ENCODE measurements around the gene MAB21L4. TPM values are rescaled to one million over a fixed set of nuclear protein-coding genes. Genes with fewer than 3 reads are reported as not detected.

Gene MAB21L4
- total and polyA plus RNA-seq, 2 donors (not counting 3 experiments of a cell fraction or from before 2014, with no cell fraction given): not detected

DNA sequence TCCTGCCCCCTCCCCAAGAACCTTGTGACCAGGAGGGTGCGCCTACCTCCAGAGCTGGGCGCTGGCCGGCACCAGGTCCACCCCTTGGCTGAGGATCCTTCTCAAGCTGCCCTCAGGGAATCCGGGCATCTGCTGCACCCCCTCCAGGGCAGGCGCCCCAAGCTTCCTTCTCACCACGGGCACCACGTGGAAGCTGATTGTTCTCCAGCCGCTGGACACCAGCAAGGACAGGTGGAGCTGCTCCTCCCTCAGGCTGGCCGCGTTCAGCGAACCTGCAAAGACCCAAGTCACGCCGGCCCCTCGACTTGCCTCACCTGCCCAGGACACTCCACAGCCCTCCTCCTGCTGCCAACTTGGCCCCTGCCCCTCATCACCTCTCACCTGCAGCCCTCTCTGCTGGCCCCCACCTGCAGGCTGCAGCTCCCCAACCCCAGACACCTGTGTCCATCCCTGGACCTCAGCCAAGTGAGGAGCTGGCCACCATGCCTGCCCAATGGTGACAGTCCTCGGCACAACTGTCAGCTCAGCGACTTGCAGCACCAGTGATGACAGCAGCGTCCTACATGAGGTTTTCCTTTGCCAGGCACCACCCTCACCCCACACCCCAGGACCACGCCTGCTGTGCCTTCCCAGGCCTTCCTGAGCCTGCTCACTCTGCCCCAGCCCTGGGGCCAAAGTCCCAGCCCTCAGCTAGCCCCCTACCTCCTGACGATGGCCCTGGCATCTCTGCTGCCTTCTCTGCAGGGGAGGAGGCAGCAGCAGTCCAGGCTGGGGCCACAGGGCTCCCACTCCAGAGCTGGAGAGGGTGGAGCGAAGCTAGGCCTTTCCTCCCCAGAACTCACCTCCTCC lies 4.2 kb downstream of the MAB21L4 start:
- Histone ChIP-seq H3K4me3 (replicated peaks in 1 of 3; ENCODE audit: insufficient read depth in 1 of 3, low read depth in 1 of 3, low read length in 3 of 3) (no peak overlapping the region), H2AFZ (ENCODE audit: low read depth, low read length) (no peak overlapping the region), H3K9ac (replicated peaks; ENCODE audit: extremely low read depth, insufficient read depth, low read length) (no peak overlapping the region), H3K4me2 (ENCODE audit: insufficient read depth, low read length) (no peak overlapping the region), H4K20me1 (replicated peaks; ENCODE audit: control insufficient read depth, extremely low read depth, insufficient read depth, low read length) (no peaks in the 10 kb centered on the region), H3K9me3 (replicated peaks; ENCODE audit: control insufficient read depth, insufficient read depth, low read length) (no peaks in the 10 kb centered on the region), H3K27ac (ENCODE audit: insufficient read depth, low read depth, low read length) (no peak overlapping the region), H3K9me1 (replicated peaks; ENCODE audit: control insufficient read depth, extremely low read depth, insufficient read depth, low read length) (no peaks in the 10 kb centered on the region), H3K36me3 (ENCODE audit: control insufficient read depth in 2 of 2, extremely low read depth in 1 of 2, insufficient read depth in 2 of 2, low read length in 2 of 2) (no peaks in the 10 kb centered on the region), H3K27me3 (ENCODE audit: control insufficient read depth in 2 of 2, insufficient read depth in 2 of 2, low read length in 2 of 2) (no peaks in the 10 kb centered on the region), H3K4me1 (ENCODE audit: control insufficient read depth, extremely low read depth, insufficient read depth, low read length) (no peaks in the 10 kb centered on the region), H3K79me2 (ENCODE audit: control insufficient read depth, insufficient read depth, low read length) (no peaks in the 10 kb centered on the region)
- DNase-seq (ENCODE audit: low read depth, low spot score) (no peak), FAIRE-seq (no peak)
- dilution Hi-C loops (cut with MboI; ENCODE audit: extremely low pct_ligation_motif_present, low sequenced_read_pairs) (no loop called here), intact Hi-C loops (cut with micrococcal nuclease) (no loop called here)
- TF ChIP-seq POLR2A (IDR thresholded peaks at IDR 0.05; ENCODE audit: low read depth, low read length): no peak
- TF ChIP-seq FOS (IDR thresholded peaks at IDR 0.05; ENCODE audit: borderline replicate concordance, insufficient read depth, low read length): no peak
- TF ChIP-seq GATA2 (IDR thresholded peaks at IDR 0.05; ENCODE audit: insufficient read depth, insufficient read length, low read depth, low read length): no peak
- TF ChIP-seq POLR2AphosphoS5 (IDR thresholded peaks at IDR 0.05; ENCODE audit: insufficient read depth, low read depth, low read length): no peak
- no peak for TF ChIP-seq MYC (IDR thresholded peaks at IDR 0.05; ENCODE audit: low read depth, low read length)
- TF ChIP-seq EZH2 (IDR thresholded peaks at IDR 0.05; ENCODE audit: borderline replicate concordance, low read depth, low read length, severe bottlenecking): no peak
- TF ChIP-seq, protein P1, sequence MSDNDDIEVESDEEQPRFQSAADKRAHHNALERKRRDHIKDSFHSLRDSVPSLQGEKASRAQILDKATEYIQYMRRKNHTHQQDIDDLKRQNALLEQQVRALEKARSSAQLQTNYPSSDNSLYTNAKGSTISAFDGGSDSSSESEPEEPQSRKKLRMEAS (IDR thresholded peaks at IDR 0.05; ENCODE audit: insufficient read depth, insufficient read length): no peak
- TF ChIP-seq JUN (IDR thresholded peaks at IDR 0.05; ENCODE audit: borderline replicate concordance, insufficient read depth, insufficient read length, low read depth): no peak
- TF ChIP-seq CTCF (IDR thresholded peaks at IDR 0.05; ENCODE audit: extremely low read depth in 1 of 2, insufficient read depth in 1 of 2, low read depth in 1 of 2, low read length in 2 of 2): no peak
- no TSS peak for BruUV-seq (replicated peaks)
- ChIA-PET CTCF (interaction anchor here (1.0 to 1.6 kb wide), 4 partner anchors 9 to 51 kb away, joined by 3 to 6 read pairs (median 4); no protein-coding TSS in a partner anchor), POLR2A (no interaction called here)

All from endothelial cell of umbilical vein (primary cell).